K562 (cell line): ENCODE results near the gene NAGS. TPM values are rescaled to one million over a fixed set of nuclear protein-coding genes. Genes with fewer than 3 reads are reported as not detected.
A peak's percentile ranks its signal among the peaks of the same experiment; 100 is the strongest.

Experiments
- ATAC-seq: fragments of 200-7000 bp; cut with Tn5 transposase; 3 replicates; pipeline ENCODE4 v1.9.1; 2020; ENCODE audit warnings: moderate library complexity
- BruUV-seq: library from RNA; stranded (reverse); fragments of 400-500 nt; replicated peaks from 2 replicates; lab custom pipeline; 2021; lab: Mats Ljungman, UMichigan
- CTCF ChIA-PET: fragments of 300-600 bp; formaldehyde crosslinking; extraction: SDS; loops from one replicate; lab custom pipeline; 2021; ENCODE audit warnings: low intra/inter-chr PET ratio; lab: Yijun Ruan, JAX
- POLR2A ChIA-PET: fragments of 300-600, 350-650 bp; sonication (Branson Sonifier 250); formaldehyde crosslinking; extraction: SDS; loops from one replicate; lab custom pipeline; 2021; ENCODE audit warnings: antibody characterized with exemption, inconsistent platforms; lab: Yijun Ruan, JAX
- DNase-seq, 4 experiments: peaks; one replicate each; pipeline versions ENCODE4 v3.0.0 to v3.0.0-alpha.2; 2011 to 2018; ENCODE audit warnings: low spot score in 3 of 4, mixed read lengths in 3 of 4; ENCODE audit errors: extremely low read depth in 1 of 4
- FAIRE-seq: peaks from 2 replicates; lab custom pipeline; 2011; peaks lifted over from hg19 to GRCh38; lab: Jason Lieb, UNC
- H2AFZ ChIP-seq: 2 replicates; pipeline ENCODE4 v1.6.0; 2011; ENCODE audit warnings: low read depth, low read length, control low read depth, inconsistent platforms
- H3K27ac ChIP-seq: fragments of 200-600 bp; 3 replicates; pipeline ENCODE4 v1.8.0; 2011; ENCODE audit warnings: low read depth, mild to moderate bottlenecking, control low read depth, inconsistent platforms, low read length, moderate library complexity, mixed read lengths; ENCODE audit errors: extremely low read depth
- H3K27me3 ChIP-seq, 2 experiments: fragments of 300-600 bp in 1 of 2; 2 replicates in 1 of 2; 3 replicates in 1 of 2; pipeline versions ENCODE4 v1.6.0 to v1.8.0; 2011; ENCODE audit warnings: inconsistent platforms in 2 of 2, low read length in 2 of 2, mild to moderate bottlenecking in 1 of 2, mixed read lengths in 1 of 2, moderate library complexity in 1 of 2; ENCODE audit not compliant: control insufficient read depth in 2 of 2, insufficient read depth in 2 of 2
- H3K36me3 ChIP-seq: fragments of 300-600 bp; 3 replicates; pipeline ENCODE4 v1.8.0; 2011; ENCODE audit warnings: mild to moderate bottlenecking, low read length, inconsistent platforms; ENCODE audit not compliant: control insufficient read depth, insufficient read depth
- H3K4me1 ChIP-seq, 2 experiments: fragments of 200-600 bp in 1 of 2; replicated peaks in 1 of 2; 2 replicates in 1 of 2; 3 replicates in 1 of 2; pipeline versions ENCODE4 v1.5.1 to v1.8.0; 2011; ENCODE audit warnings: inconsistent platforms in 2 of 2, low read length in 2 of 2, mild to moderate bottlenecking in 1 of 2, mixed read lengths in 1 of 2, moderate library complexity in 1 of 2; ENCODE audit not compliant: control insufficient read depth in 2 of 2, insufficient read depth in 2 of 2
- H3K4me2 ChIP-seq: 2 replicates; pipeline ENCODE4 v1.6.1; 2011; ENCODE audit warnings: low read length, control low read depth, inconsistent platforms, mixed read lengths; ENCODE audit not compliant: insufficient read depth
- H3K4me3 ChIP-seq: fragments of 200-600 bp; sonication (generic), shearing (Covaris generic); 2 replicates; pipeline ENCODE4 v1.5.1; 2016; ENCODE audit warnings: control low read depth, inconsistent platforms
- H3K79me2 ChIP-seq: fragments of 200-600 bp; 3 replicates; pipeline ENCODE4 v1.8.0; 2011; ENCODE audit warnings: low read length, inconsistent platforms; ENCODE audit not compliant: control insufficient read depth, insufficient read depth
- H3K9ac ChIP-seq, 2 experiments: 2 replicates each; pipeline versions ENCODE4 v1.6.0 to v1.6.1; 2011; ENCODE audit warnings: low read depth in 2 of 2, low read length in 2 of 2, control low read depth in 1 of 2, inconsistent platforms in 1 of 2, mild to moderate bottlenecking in 1 of 2, mixed read lengths in 1 of 2; ENCODE audit not compliant: insufficient read depth in 1 of 2
- H3K9me1 ChIP-seq: one replicate; pipeline ENCODE4 v1.6.0; 2011; ENCODE audit warnings: inconsistent platforms, mild to moderate bottlenecking, low read length, moderate library complexity; ENCODE audit not compliant: control insufficient read depth, insufficient read depth
- H3K9me3 ChIP-seq: replicated peaks from 2 replicates; pipeline ENCODE4 v1.5.1; 2011; ENCODE audit warnings: low read depth, low read length, inconsistent platforms; ENCODE audit not compliant: control insufficient read depth, insufficient read depth
- H4K20me1 ChIP-seq: replicated peaks from 2 replicates; pipeline ENCODE4 v1.6.1; 2011; ENCODE audit warnings: low read length, inconsistent platforms, mixed read lengths; ENCODE audit not compliant: control insufficient read depth, insufficient read depth
- KDM1A ChIP-seq, 2 experiments: fragments of 450-650 bp; IDR thresholded peaks; 2 replicates each; pipeline ENCODE4 v1.6.1; 2016; ENCODE audit warnings: mild to moderate bottlenecking in 2 of 2
- MTF1 ChIP-seq: fragments of 250-450 bp; sonication (Bioruptor Pico); IDR thresholded peaks from 2 replicates; pipeline ENCODE4 v1.9.0; 2021; ENCODE audit warnings: moderate library complexity, mild to moderate bottlenecking, inconsistent platforms, borderline replicate concordance
- NFIX ChIP-seq: fragments of 250-450 bp; sonication (Bioruptor Pico); IDR thresholded peaks from 2 replicates; pipeline ENCODE4 v1.4.0; 2020; ENCODE audit warnings: low read depth, mild to moderate bottlenecking, moderate library complexity
- POLR2A ChIP-seq: fragments of 450-650 bp; conservative IDR thresholded peaks from 2 replicates; pipeline ENCODE4 v1.6.1; 2016
- PPARD ChIP-seq: fragments of 250-450 bp; sonication (Bioruptor Pico); IDR thresholded peaks from 2 replicates; pipeline ENCODE4 v1.8.0; 2022; ENCODE audit warnings: inconsistent platforms, mild to moderate bottlenecking, moderate library complexity
- SLC30A9 ChIP-seq: fragments of 250-450 bp; sonication (Bioruptor Pico); IDR thresholded peaks from 2 replicates; pipeline ENCODE4 v1.8.0; 2022; ENCODE audit warnings: mild to moderate bottlenecking, moderate library complexity
- TCF15 ChIP-seq: fragments of 250-450 bp; sonication (Bioruptor Pico); IDR thresholded peaks from 2 replicates; pipeline ENCODE4 v1.8.0; 2022; ENCODE audit warnings: moderate library complexity, mild to moderate bottlenecking, inconsistent platforms
- ZBTB11 ChIP-seq, 3 experiments: fragments of 200-800 bp in 1 of 3; fragments of 250-450 bp in 1 of 3; fragments of 450-650 bp in 1 of 3; sonication (Bioruptor Pico) in 1 of 3; sonication (Bioruptor generic) in 1 of 3; formaldehyde crosslinking in 1 of 3; IDR thresholded peaks; 2 replicates each; pipeline versions ENCODE4 v1.6.1 to v1.8.0; 2016 to 2022; ENCODE audit warnings: mild to moderate bottlenecking in 2 of 3, missing genetic modification characterization in 2 of 3, missing compliant biosample characterization in 1 of 3, moderate library complexity in 1 of 3
- ZNF140 ChIP-seq: fragments of 250-450 bp; sonication (Bioruptor Pico); IDR thresholded peaks from 2 replicates; pipeline ENCODE4 v1.8.0; 2021; ENCODE audit warnings: moderate library complexity, mild to moderate bottlenecking, inconsistent platforms
- ZNF277 ChIP-seq: fragments of 250-450 bp; sonication (Bioruptor Pico); IDR thresholded peaks from 2 replicates; pipeline ENCODE4 v1.8.0; 2022; ENCODE audit warnings: inconsistent platforms, mild to moderate bottlenecking, moderate library complexity, borderline replicate concordance
- ZNF347 ChIP-seq: fragments of 450-650 bp; formaldehyde crosslinking; IDR thresholded peaks from 2 replicates; pipeline ENCODE4 v1.4.0; 2020; ENCODE audit warnings: low read depth, mild to moderate bottlenecking, moderate library complexity
- ZNF408 ChIP-seq: fragments of 250-450 bp; sonication (Bioruptor Pico); IDR thresholded peaks from 2 replicates; pipeline ENCODE4 v1.4.0; 2020; ENCODE audit warnings: low read depth, mild to moderate bottlenecking, moderate library complexity
- ZNF449 ChIP-seq: fragments of 250-450 bp; sonication (Bioruptor Pico); IDR thresholded peaks from 2 replicates; pipeline ENCODE4 v1.8.0; 2022; ENCODE audit warnings: moderate library complexity, mild to moderate bottlenecking, inconsistent platforms
- ZNF696 ChIP-seq: fragments of 250-450 bp; sonication (Bioruptor Pico); conservative IDR thresholded peaks from 2 replicates; pipeline ENCODE4 v1.4.0; 2020; ENCODE audit warnings: mild to moderate bottlenecking, moderate library complexity
- ZNF707 ChIP-seq: fragments of 250-450 bp; sonication (Bioruptor Pico); conservative IDR thresholded peaks from 2 replicates; pipeline ENCODE4 v1.8.0; 2022; ENCODE audit warnings: inconsistent platforms, mild to moderate bottlenecking, moderate library complexity
- WGBS: fragments of 100-300 bp; shearing (Covaris generic); methylation state at CpG from one replicate; pipeline ENCODE4 v1.1.6; 2016; ENCODE audit warnings: low coverage, mixed read lengths; ENCODE audit not compliant: insufficient coverage; ENCODE audit errors: missing lambda C conversion rate; 5-methylcytosine and 5-hydroxymethylcytosine counted together
- in situ Hi-C: fragments of 300-500 bp; cut with MboI; formaldehyde crosslinking; loops from 4 replicates; pipeline ENCODE4 v1.15.0; 2018; ENCODE audit warnings: inconsistent platforms, mixed read lengths
- intact Hi-C: fragments of 100-400 bp; cut with micrococcal nuclease; formaldehyde crosslinking; loops from 2 replicates; pipeline ENCODE4 v1.14.2; 2022
- polyA plus RNA-seq, 8 experiments: library from polyadenylated mRNA; depleted of rRNA in 4 of 8; stranded (reverse) in 5 of 8; unstranded in 3 of 8; fragments of >200 nt; fragmentation: Nextera tagmentation in 2 of 8; fragmentation: Illumina TruSeq in 1 of 8; extraction: Ambion mirVana in 2 of 8; extraction: Trizol in 1 of 8; gene quantifications; 2 replicates each; pipeline versions ENCODE4 v1.2.1 to v1.2.3, GENCODE V29; 2011 to 2014; ENCODE audit warnings: inconsistent platforms in 1 of 8, missing spikeins in 1 of 8
- total RNA-seq, 7 experiments: library from RNA; depleted of rRNA in 6 of 7; stranded (reverse); fragments of >200 nt in 6 of 7; fragmentation: Illumina TruSeq in 2 of 7; extraction: Trizol in 2 of 7; gene quantifications; 2 replicates each; pipeline versions ENCODE4 v1.2.1 to v1.2.3, GENCODE V29; 2011 to 2021; ENCODE audit warnings: low replicate concordance in 1 of 7

Gene NAGS
- total and polyA plus RNA-seq, 9 of the 15 experiments (the other 6 are each of a cell fraction or from before 2014, with no cell fraction given): not detected

GRCh38 chr17:43975898-43976297, 28.5 kb upstream of the NAGS start:
- intact Hi-C loops (no loop called here), in situ Hi-C loops (no loop called here)
- Histone ChIP-seq H4K20me1 (no peaks in the 10 kb centered on the region), H3K27me3 (peaks cover 19 to 50% of the 10 kb centered on the region in 2 experiments), H3K9me3 (no peaks in the 10 kb centered on the region; the same call in 1 of the 2 replicates), H3K4me2 (no peak overlapping the region), H3K4me1 (no peaks in the 10 kb centered on the region), H3K9me1 (no peaks in the 10 kb centered on the region), H2AFZ (no peak overlapping the region), H3K36me3 (no peaks in the 10 kb centered on the region), H3K79me2 (no peaks in the 10 kb centered on the region), H3K9ac (no peak overlapping the region), H3K4me3 (no peak overlapping the region), H3K27ac (no peak overlapping the region)
- POLR2A ChIA-PET: no interaction called here
- 69% methylated on average over 19 of the region's 27 CpGs for WGBS
- CTCF ChIA-PET: no interaction called here
- DNase-seq (no peak), FAIRE-seq (no peak), ATAC-seq (no peak)
- BruUV-seq: no TSS peak
- no peak for TF ChIP-seq POLR2A
- TF ChIP-seq ZBTB11 (CRISPR knock-in tag; IDR thresholded peaks at IDR 0.05): peak in 1 of 3 experiments; percentile 74; a peak in 2 of 6 replicates
- TF ChIP-seq ZNF707 (CRISPR knock-in tag): peak; percentile 59
- TF ChIP-seq ZNF277 (CRISPR knock-in tag): peak; percentile 95
- TF ChIP-seq ZNF449 (CRISPR knock-in tag): peak; percentile 78; the same call in 1 of the 2 replicates
- TF ChIP-seq ZNF696: no peak
- no peak for TF ChIP-seq ZNF347 (CRISPR knock-in tag)
- TF ChIP-seq MTF1 (CRISPR knock-in tag): peak; percentile 81; the same call in 1 of the 2 replicates
- TF ChIP-seq TCF15 (CRISPR knock-in tag): peak; percentile 10; the same call in 1 of the 2 replicates
- TF ChIP-seq SLC30A9 (CRISPR knock-in tag): peak; percentile 86; the same call in 1 of the 2 replicates
- 0 out of 2 replicates have a peak, but pooled peaks have one; percentile 26 for TF ChIP-seq PPARD (CRISPR knock-in tag)
- 0 out of 2 replicates have a peak, but pooled peaks have one; percentile 23 for TF ChIP-seq ZNF140 (CRISPR knock-in tag)
- TF ChIP-seq NFIX (CRISPR knock-in tag): peak; percentile 58; the same call in 1 of the 2 replicates
- TF ChIP-seq KDM1A (IDR thresholded peaks at IDR 0.05): 0 out of 4 replicates have a peak, but pooled peaks of 1 of the 2 experiments have one; percentile 17
- peak; percentile 90 for TF ChIP-seq ZNF408 (CRISPR knock-in tag)
